Measurements from ENCODE around the gene OR8U1.
"Not testable (repeated sequence)": the region's sequence is repeated elsewhere in the genome, so short reads cannot be mapped to it uniquely, and the experiment has no call there.

The OR8U1 gene

GRCh38 chr11:56375324-56375723, at the start of gene OR8U1:
Gene OR8U1 (plus strand): TSS chr11:56375624. CDS start chr11:56375624, 0 bp downstream.
- DNase-seq = no peak

GRCh38 chr11:56331861-56332491, 43.4 kb upstream of the OR8U1 start:
- no peak for DNase-seq

GRCh38 chr11:56333156-56333555, 42.3 kb upstream of the OR8U1 start:
- DNase-seq = peak; percentile 7

GRCh38 chr11:56340289-56340688, 35.1 kb upstream of the OR8U1 start:
- DNase-seq = no peak

- no peak for DNase-seq
Observed at GRCh38 chr11:56345739-56346138, 29.7 kb upstream of the OR8U1 start, which contains the start of gene OR8K1. Gene OR8K1 (plus strand): TSS chr11:56346039. CDS start chr11:56346039, 0 bp downstream.

- DNase-seq = no peak
Observed at GRCh38 chr11:56353991-56354390, 21.4 kb upstream of the OR8U1 start, which contains the start of gene OR8J1. Gene OR8J1 (plus strand): TSS chr11:56354291. CDS start chr11:56360247, 5,956 bp downstream.

- no peak for DNase-seq
Observed at GRCh38 chr11:56380120-56380519, 4.7 kb downstream of the OR8U1 start.

GRCh38 chr11:56394381-56394780, 19.0 kb downstream of the OR8U1 start:
- DNase-seq = no peak

- no peak for DNase-seq
Observed at GRCh38 chr11:56396047-56396446, 20.6 kb downstream of the OR8U1 start.

- not testable (repeated sequence) for DNase-seq
Observed at GRCh38 chr11:56401858-56402461, 26.5 kb downstream of the OR8U1 start.

GRCh38 chr11:56404393-56404792, 29.0 kb downstream of the OR8U1 start:
- no peak for DNase-seq

GRCh38 chr11:56410801-56411200, 35.4 kb downstream of the OR8U1 start:
- no peak for DNase-seq

GRCh38 chr11:56412396-56412795, 37.0 kb downstream of the OR8U1 start, which contains the start of gene OR5AL1:
Gene OR5AL1 (plus strand): TSS chr11:56412696.
- no peak for DNase-seq

All from midbrain (tissue), 1 donor.